Neural cell (in vitro differentiated cells): ENCODE results near the gene AMZ1.

Experiments used
- CTCF ChIP-seq: fragments of 450-650 bp; IDR thresholded peaks from 2 replicates; pipeline ENCODE4 v1.5.1; 2014; ENCODE audit warnings: antibody characterized with exemption, mild to moderate bottlenecking, moderate library complexity; ENCODE audit not compliant: poor library complexity, severe bottlenecking
- EP300 ChIP-seq: fragments of 450-650 bp; conservative IDR thresholded peaks from 2 replicates; pipeline ENCODE4 v1.6.1; 2014; ENCODE audit warnings: antibody characterized with exemption, mild to moderate bottlenecking, moderate library complexity; ENCODE audit not compliant: poor library complexity, severe bottlenecking
- EZH2 ChIP-seq: fragments of 200-600, 300-800 bp; shearing (Covaris generic), sonication (generic); IDR thresholded peaks from 2 replicates; pipeline ENCODE4 v1.6.1; 2014; ENCODE audit warnings: antibody characterized with exemption, low read length, borderline replicate concordance, mild to moderate bottlenecking; ENCODE audit not compliant: insufficient read depth, poor library complexity, severe bottlenecking
- POLR2AphosphoS5 ChIP-seq: IDR thresholded peaks from 2 replicates; pipeline ENCODE4 v1.6.1; 2012
- RAD21 ChIP-seq: fragments of 450-650 bp; conservative IDR thresholded peaks from 2 replicates; pipeline ENCODE4 v1.6.1; 2014; ENCODE audit warnings: antibody characterized with exemption, mild to moderate bottlenecking, moderate library complexity
- REST ChIP-seq: IDR thresholded peaks from 2 replicates; pipeline ENCODE4 v1.6.1; 2012; ENCODE audit warnings: borderline replicate concordance
- SMC3 ChIP-seq: fragments of 450-650 bp; conservative IDR thresholded peaks from 2 replicates; pipeline ENCODE4 v1.6.1; 2014; ENCODE audit warnings: antibody characterized with exemption, mild to moderate bottlenecking, moderate library complexity; ENCODE audit not compliant: poor library complexity
- TAF1 ChIP-seq: IDR thresholded peaks from 2 replicates; pipeline ENCODE4 v1.6.1; 2012; ENCODE audit warnings: low read depth

GRCh38 chr7:2689951-2690705, 2.1 kb downstream of the AMZ1 start:
- TF ChIP-seq CTCF (no peak), EP300 (no peak), POLR2AphosphoS5 (no peak), EZH2 (no peak), REST (no peak), SMC3 (no peak), TAF1 (no peak), RAD21 (no peak)
